Eye (tissue), 1 donor: ENCODE results near the gene KYNU.
"Not testable (repeated sequence)": the region's sequence is repeated elsewhere in the genome, so short reads cannot be mapped to it uniquely, and the experiment has no call there.

ENCODE experiments used
- DNase-seq: peaks from one replicate; pipeline ENCODE4 v3.0.0-alpha.2; 2015

The KYNU gene

DNA sequence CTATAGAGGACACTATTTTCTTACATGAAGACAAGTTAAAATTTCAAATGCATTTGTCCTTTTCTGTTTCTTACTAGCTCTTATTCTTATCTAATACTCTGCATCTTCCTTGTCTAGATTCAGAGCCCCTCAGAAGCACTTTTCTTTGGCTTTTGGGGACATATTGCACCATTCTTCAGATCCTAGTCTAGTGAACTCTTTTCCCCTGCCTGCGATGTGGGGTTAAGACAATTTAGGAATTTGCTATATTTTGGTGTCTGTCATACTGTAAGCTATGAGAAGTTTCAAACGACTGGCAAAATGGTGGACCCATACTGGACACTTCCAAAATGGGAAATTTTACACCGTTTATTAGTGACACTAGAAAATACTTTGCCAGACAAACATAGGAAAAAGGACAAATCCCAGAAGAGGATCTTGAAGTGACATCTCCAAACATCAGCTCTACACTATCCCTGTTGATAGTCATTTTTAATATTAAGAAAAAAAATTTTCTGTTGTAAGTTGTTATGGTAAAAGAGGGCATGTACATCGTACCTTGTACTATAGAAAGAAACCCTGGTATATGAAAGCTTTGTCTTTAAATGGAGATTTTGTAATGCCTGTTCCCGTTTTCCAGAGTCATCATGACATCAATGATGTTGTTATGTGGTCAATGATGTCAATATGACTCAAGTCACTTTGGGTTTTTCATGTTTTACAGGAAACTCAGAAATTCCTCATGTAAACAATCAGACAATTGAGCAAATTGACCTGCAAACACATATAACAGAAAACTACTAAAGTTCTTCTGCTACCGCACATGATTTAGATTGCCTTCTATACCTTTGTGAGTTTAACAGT, 4.4 kb upstream of the KYNU start:
- DNase-seq, result no peak

- DNase-seq, result no peak
These were observed 3.6 kb upstream of the KYNU start for GRCh38 chr2:142873831-142874287.

DNA sequence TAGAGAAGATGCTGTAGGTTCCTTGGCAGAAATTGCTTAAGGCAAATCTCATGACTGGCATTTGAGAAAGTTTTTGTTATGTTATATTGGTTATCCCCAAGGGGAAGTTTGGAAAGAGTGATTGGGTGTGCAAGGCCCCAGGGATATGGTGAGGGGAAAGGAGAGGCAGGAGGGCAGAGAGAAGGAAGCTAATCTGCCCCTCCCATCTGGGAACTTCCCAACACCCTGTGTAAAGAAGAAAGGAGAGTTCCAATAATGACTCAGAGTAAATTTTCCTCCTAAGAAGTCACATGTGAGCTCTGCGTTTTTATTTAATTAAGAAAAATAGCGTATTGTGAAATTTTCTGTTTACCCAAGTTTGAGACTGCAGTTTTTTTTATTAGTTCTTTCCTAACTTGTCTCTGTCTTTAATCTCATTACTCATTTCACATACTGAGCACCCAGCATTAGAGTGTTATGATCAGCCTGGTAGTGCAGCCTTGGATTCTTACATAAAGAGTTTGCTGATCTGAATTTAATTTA, 3.1 kb upstream of the KYNU start:
- DNase-seq, result no peak

GRCh38 chr2:142875010-142875409, 2.5 kb upstream of the KYNU start:
- DNase-seq, result no peak

DNA sequence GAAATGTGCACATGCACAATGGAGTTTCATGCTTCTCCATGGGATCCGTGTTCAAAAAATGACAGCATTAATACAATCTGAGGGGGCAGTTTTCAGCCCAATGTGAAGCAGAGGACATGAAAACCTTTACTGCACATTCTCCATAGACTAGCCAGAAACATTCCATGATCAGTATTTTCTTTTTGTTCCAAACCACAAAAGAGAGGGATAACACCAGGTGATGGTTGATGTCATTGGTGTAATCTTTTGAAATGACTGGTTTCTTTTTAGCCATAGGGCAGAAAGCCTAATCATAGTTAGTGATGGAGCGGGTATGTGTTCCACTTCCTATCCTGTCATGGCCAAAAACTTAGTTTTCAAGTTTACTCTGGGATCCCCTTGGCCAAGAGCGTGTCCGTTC, 1.8 kb upstream of the KYNU start:
- no peak for DNase-seq

- no peak for DNase-seq
These were observed 1.0 kb upstream of the KYNU start for GRCh38 chr2:142876423-142876822.

DNA sequence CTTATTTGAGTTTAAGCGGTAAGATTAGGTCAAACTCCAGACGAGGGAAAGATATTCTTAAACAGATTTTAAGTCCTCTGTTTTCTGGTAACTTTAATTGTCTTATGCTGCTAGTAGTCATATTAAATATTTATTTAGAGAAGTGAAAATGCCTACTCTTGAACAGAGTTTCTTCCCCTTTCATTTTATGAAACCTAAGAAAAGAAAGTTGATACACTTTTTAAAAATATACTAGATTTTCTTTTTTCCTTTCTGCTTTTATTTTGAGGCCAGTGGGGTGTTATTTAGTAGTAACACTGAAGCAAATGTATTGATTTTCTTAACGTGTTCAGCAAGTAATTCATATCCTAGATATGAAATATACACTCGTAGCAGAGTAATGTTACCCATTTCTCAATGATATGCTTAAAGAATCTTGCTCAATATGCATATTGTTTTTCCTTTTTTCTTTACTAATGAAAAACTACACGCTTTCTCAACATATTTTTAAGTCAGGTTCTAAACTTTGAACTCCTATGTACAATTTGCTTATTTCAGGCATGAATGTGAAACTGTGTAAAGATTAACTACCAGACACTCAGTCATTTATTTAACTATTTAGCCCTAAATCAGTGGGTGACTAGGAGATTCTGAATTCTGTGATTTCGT, 691 bp downstream of the KYNU start:
- no peak for DNase-seq

DNA sequence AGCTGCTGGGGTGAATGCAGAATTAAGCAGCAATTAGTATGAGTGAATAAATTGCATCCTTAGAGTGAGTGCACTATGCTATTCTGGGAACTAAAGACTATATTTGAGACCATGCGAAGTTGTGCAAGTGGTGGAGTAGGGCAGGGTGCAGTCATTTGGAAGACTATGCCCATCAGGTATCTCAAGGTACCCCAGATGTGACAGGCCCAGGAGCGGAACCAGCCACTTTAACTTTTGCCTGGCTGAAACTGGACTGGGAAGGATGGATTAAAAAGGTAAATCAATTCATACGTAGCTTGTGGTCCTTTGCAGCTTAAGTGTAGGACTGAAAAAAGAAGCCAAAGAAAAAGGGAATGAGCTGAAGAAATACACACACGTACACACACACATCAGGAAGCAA, 1.7 kb downstream of the KYNU start:
- no peak for DNase-seq

DNA sequence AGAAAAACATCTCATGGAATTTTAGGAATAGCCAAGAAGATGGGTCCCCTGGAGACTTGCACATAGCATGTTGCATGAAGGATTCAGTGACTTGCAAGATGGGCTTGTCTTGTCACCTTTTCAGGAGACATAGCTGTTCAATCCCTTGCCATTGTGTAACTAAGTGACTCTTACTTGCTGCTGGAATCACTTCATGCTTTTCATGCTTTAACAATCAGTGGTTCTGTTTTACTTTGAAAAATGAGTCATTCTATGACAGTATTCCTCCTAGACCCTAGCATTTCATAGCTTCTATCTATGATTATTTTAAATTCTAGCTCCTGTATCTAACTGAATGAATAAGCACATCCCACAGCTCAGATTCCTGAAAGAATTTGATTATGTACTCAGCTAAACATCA, 2.8 kb downstream of the KYNU start:
- DNase-seq, result no peak

DNA sequence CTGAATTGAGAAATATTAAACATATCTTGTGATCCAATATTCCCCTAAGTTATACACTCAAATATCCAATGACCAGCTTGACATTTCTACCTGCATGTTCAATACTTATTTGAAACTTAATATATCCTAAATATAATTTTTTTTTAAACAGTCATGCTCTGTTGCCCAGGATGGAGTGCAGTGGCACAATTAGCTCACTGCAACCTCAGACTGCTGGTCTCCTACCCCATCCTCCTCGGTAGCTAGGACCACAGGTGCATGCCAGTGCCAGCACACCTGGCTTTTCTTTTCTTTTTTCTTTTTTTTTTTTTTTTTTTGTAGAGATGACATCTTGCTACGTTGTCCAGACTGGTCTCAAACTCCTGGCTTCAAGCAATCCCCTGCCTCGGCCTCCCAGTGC, 4.2 kb downstream of the KYNU start:
- no peak for DNase-seq

DNA sequence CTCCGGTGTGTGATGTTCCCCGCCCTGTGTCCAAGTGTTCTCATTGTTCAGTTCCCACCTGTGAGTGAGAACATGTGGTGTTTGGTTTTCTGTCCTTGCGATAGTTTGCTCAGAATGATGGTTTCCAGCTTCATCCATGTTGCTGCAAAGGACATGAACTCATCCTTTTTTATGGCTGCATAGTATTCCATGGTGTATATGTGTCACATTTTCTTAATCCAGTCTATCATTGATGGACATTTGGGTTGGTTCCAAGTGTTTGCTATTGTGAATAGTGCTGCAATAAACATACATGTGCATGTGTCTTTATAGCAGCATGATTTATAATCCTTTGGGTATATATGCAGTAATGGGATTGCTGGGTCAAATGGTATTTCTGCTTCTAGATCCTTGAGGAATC, 5.0 kb downstream of the KYNU start:
- not testable (repeated sequence) for DNase-seq

DNA sequence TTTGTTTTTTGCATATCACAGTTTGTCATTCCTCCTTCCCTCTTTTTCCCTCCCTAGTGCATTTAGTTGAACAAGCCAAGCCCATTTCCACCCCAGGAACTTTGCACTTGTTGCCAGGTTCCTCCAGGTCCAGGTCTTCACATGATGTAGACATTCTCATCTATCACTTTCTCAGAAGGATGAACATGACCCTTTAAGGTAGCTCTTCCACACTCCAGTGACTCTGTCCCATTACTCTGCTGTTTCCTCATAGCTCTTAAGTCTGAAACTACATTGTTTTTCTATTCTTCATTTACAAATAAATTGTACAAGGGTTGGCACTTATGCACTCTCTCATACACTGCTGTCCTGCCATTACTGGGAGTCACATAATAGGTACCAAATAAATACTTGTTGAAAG, 6.1 kb downstream of the KYNU start:
- DNase-seq, result no peak

- no peak for DNase-seq
These were observed 8.1 kb downstream of the KYNU start for GRCh38 chr2:142885543-142885942.

DNA sequence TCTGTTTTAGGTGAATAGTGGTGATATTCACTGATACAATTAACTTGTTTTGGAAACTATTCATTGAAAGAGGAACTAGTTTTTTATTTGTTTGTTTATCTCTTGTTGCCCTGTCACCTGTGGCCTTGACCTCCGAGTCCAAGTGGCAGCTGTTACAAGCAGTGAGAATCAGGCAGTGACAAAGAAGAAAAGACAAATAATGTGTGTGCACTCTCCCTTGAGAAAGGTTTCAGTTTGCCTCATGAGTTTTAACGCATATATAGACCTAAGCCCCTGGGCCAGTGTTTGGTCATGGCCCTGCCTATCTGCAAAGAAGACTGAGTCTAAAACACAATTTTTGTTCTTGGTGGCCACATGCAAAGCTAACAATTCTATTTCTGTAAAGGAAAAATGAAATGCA, 15.3 kb downstream of the KYNU start:
- no peak for DNase-seq

- no peak for DNase-seq
These were observed 15.8 kb downstream of the KYNU start for GRCh38 chr2:142893241-142893640.

DNA sequence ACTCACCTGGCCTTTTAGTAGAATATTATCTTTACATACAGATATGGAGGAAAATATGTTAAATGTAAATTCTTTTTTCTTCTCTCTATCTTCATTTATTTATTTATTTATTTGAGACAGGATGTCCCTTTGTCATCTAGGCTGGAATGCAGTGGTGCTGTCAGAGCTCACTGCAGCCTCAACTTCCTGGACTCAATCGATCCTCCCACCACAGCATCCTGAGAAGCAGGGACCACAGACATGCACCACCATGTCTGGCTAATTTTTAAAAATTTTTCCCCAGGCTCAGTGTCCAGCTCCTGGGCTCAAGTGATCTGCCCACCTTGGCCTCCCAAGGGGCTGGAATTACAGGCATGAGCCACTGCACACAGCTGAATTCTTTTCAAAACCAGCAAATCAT, 20.3 kb downstream of the KYNU start:
- no peak for DNase-seq

DNA sequence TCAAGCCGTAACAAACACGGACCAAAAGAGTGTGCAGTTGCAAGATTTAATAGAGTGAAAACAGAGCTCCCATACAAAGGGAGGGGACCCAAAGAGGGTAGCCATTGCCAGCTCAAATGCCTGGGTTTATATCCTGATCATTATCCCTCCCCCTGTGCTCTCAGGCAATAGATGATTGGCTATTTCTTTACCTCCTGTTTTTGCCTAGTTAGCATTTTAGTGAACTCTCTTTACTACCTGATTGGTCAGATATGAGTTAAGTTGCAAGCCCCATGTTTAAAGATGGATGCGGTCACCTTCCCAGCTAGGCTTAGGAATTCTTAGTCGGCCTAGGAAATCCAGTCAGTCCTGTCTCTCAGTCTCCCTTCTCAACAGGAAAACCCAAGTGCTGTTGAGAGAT, 22.9 kb downstream of the KYNU start:
- not testable (repeated sequence) for DNase-seq

GRCh38 chr2:142901780-142902179, 24.3 kb downstream of the KYNU start:
- DNase-seq, result no peak

- DNase-seq, result not testable (repeated sequence)
These were observed 26.3 kb downstream of the KYNU start for GRCh38 chr2:142903726-142904125.

DNA sequence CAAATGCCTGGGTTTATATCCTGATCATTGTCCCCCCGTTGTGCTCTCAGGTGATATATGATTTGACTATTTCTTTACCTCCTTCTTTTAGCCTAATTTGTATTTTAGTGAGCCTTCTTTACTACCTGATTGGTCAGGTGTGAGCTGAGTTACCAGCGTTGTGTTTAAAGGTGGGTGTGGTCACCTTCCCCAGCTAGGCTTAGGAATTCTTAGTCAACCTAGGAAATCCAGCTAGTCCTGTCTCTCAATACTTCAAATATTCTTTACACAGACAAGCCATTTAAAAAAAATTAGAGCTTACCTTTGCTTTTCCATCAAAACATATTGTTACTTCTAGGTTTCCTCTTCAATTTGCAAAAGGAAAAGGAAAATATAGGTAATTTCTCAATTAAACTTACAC, 30.2 kb downstream of the KYNU start:
- DNase-seq, result no peak

DNA sequence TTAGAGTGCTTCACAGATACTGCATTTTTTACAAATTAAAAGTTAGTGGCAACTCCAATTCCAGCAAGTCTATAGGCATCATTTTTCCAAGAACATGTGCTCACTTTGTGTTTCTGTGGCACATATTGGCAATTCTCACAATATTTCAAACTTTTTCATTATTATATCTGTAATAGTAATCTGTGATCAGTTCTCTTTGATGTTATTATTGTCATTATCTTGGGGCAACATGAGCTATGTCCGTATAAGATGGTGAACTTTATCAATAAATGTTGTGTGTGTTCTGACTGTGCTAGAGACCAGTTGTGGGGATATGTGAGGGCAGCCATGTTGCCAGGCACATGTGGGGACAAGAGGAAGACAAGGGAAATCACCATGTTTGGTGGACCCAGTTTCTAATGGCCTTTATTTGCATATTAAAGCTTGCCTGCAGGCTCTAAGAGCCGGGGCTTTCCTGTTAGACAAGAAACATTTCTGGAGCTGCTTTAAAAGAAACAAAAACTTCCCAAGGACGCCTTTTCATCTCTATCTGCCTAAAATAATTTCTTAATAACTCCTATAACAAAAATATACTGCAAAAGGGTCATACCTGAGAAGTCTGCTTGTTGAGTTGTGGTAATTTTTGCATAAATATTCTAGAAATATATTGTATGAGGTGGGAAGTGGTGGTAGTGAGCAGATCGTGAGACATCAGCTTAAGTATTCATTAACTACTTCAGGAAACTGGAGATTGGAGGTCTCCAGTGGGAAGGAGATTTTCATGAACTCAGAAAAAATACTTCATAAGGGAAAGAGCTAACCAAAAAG, 37.2 kb downstream of the KYNU start:
- DNase-seq, result no peak

DNA sequence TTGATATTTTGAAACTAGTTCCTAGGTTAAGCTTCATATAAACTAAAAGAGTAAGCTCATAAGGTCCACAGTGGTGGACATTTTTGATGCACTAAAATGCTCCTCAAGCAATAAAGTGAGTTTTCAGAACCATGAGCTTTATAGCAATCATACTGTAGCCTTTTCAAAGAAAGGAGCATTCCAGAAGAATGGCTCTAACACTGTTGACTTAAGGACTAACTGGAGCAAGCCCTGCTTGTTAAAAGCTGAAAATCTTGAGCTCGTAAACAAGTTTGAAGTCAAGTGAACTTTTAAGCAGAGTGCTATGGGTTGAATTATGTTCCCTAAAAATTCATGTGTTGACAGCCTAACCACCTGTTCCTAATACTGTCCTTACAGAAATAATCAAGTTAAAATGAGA, 38.0 kb downstream of the KYNU start:
- no peak for DNase-seq

- DNase-seq, result no peak
These were observed 41.2 kb downstream of the KYNU start for GRCh38 chr2:142918624-142919023.
